ENCODE results near the gene MAPRE2.

The MAPRE2 gene

GRCh38 chr18:35159782-35160181, 118.6 kb downstream of the MAPRE2 start:
- H3K4me3 ChIP-seq (ENCODE audit: low read depth, low read length) = no peak overlapping the region
- TF ChIP-seq CTCF (IDR thresholded peaks at IDR 0.05; ENCODE audit: borderline replicate concordance, insufficient read depth, low read depth, low read length) = no peak

GRCh38 chr18:35161485-35161884, 120.3 kb downstream of the MAPRE2 start:
- no peak overlapping the region for H3K4me3 ChIP-seq (ENCODE audit: low read depth, low read length)
- no peak for TF ChIP-seq CTCF (IDR thresholded peaks at IDR 0.05; ENCODE audit: borderline replicate concordance, insufficient read depth, low read depth, low read length)

GRCh38 chr18:35161934-35162333, 120.7 kb downstream of the MAPRE2 start:
- no peak overlapping the region for H3K4me3 ChIP-seq (ENCODE audit: low read depth, low read length)
- TF ChIP-seq CTCF (IDR thresholded peaks at IDR 0.05; ENCODE audit: borderline replicate concordance, insufficient read depth, low read depth, low read length) = no peak

GRCh38 chr18:35163014-35163539, 121.9 kb downstream of the MAPRE2 start:
- TF ChIP-seq CTCF (IDR thresholded peaks at IDR 0.05; ENCODE audit: borderline replicate concordance, insufficient read depth, low read depth, low read length) = no peak
- H3K4me3 ChIP-seq (ENCODE audit: low read depth, low read length) = no peak overlapping the region

GRCh38 chr18:35163721-35164120, 122.5 kb downstream of the MAPRE2 start:
- no peak for TF ChIP-seq CTCF (IDR thresholded peaks at IDR 0.05; ENCODE audit: borderline replicate concordance, insufficient read depth, low read depth, low read length)
- no peak overlapping the region for H3K4me3 ChIP-seq (ENCODE audit: low read depth, low read length)

- no peak for TF ChIP-seq CTCF (IDR thresholded peaks at IDR 0.05; ENCODE audit: borderline replicate concordance, insufficient read depth, low read depth, low read length)
- H3K4me3 ChIP-seq (ENCODE audit: low read depth, low read length) = no peak overlapping the region
Observed at GRCh38 chr18:35164133-35164532, 122.9 kb downstream of the MAPRE2 start.

- no peak for TF ChIP-seq CTCF (IDR thresholded peaks at IDR 0.05; ENCODE audit: borderline replicate concordance, insufficient read depth, low read depth, low read length)
- H3K4me3 ChIP-seq (ENCODE audit: low read depth, low read length) = no peak overlapping the region
Observed at GRCh38 chr18:35167332-35167731, 126.1 kb downstream of the MAPRE2 start.

Measured in GM12875 (cell line).